Endometrial microvascular endothelial cells (primary cell): Measurements from ENCODE around the gene UBTD2. TPM values are rescaled to one million over a fixed set of nuclear protein-coding genes. Genes with fewer than 3 reads are reported as not detected.

Experiments used
- in situ Hi-C: cut with HindIII; loops from 2 replicates; pipeline ENCODE4 v1.10.0; 2017; ENCODE audit warnings: low sequenced_read_pairs, low pct_unique_long_range_greater_than_20kb; ENCODE audit errors: inconsistent ontology term
- total RNA-seq: library from RNA; depleted of rRNA; stranded (reverse); fragments of >200 nt; gene quantifications from one replicate; pipeline ENCODE4 v1.2.3, GENCODE V29; 2015; ENCODE audit errors: inconsistent ontology term

UBTD2 gene
- total RNA-seq, 1 donor from 2014 or later = 22.9 TPM

- in situ Hi-C loops = loop anchor here (25.0 kb wide), 1 partner anchor 208 kb away; no protein-coding TSS in a partner anchor
Observed at GRCh38 chr5:172294831-172295230, 11.3 kb upstream of the UBTD2 start.

GRCh38 chr5:172293745-172294342, 10.3 kb upstream of the UBTD2 start:
- in situ Hi-C loops = loop anchor here (25.0 kb wide), 1 partner anchor 207 kb away; no protein-coding TSS in a partner anchor

GRCh38 chr5:172293054-172293744, 9.6 kb upstream of the UBTD2 start:
- in situ Hi-C loops = loop anchor here (25.0 kb wide), 1 partner anchor 206 kb away; no protein-coding TSS in a partner anchor

- in situ Hi-C loops = loop anchor here (25.0 kb wide), 1 partner anchor 205 kb away; no protein-coding TSS in a partner anchor
Observed at GRCh38 chr5:172291837-172292236, 8.3 kb upstream of the UBTD2 start.

- in situ Hi-C loops = loop anchor here (25.0 kb wide), 1 partner anchor 201 kb away; no protein-coding TSS in a partner anchor
Observed at GRCh38 chr5:172288465-172288864, 4.9 kb upstream of the UBTD2 start.

- in situ Hi-C loops = loop anchor here (25.0 kb wide), 1 partner anchor 200 kb away; no protein-coding TSS in a partner anchor
Observed at GRCh38 chr5:172287140-172287539, 3.6 kb upstream of the UBTD2 start.

- in situ Hi-C loops = loop anchor here (25.0 kb wide), 1 partner anchor 198 kb away; no protein-coding TSS in a partner anchor
Observed at GRCh38 chr5:172285226-172286143, 1.9 kb upstream of the UBTD2 start.

GRCh38 chr5:172284611-172284980, 1.0 kb upstream of the UBTD2 start:
- in situ Hi-C loops = loop anchor here (25.0 kb wide), 1 partner anchor 197 kb away; no protein-coding TSS in a partner anchor

GRCh38 chr5:172283862-172284610, 472 bp upstream of the UBTD2 start:
- in situ Hi-C loops = loop anchor here (25.0 kb wide), 1 partner anchor 197 kb away; no protein-coding TSS in a partner anchor

GRCh38 chr5:172282272-172283019, 1.1 kb downstream of the UBTD2 start:
- in situ Hi-C loops = loop anchor here (25.0 kb wide), 1 partner anchor 195 kb away; no protein-coding TSS in a partner anchor

GRCh38 chr5:172281346-172281745, 2.2 kb downstream of the UBTD2 start:
- in situ Hi-C loops = loop anchor here (25.0 kb wide), 1 partner anchor 194 kb away; no protein-coding TSS in a partner anchor

GRCh38 chr5:172280929-172281328, 2.6 kb downstream of the UBTD2 start:
- in situ Hi-C loops = loop anchor here (25.0 kb wide), 1 partner anchor 194 kb away; no protein-coding TSS in a partner anchor

- in situ Hi-C loops = loop anchor here (25.0 kb wide), 1 partner anchor 193 kb away; no protein-coding TSS in a partner anchor
Observed at GRCh38 chr5:172280317-172280716, 3.2 kb downstream of the UBTD2 start.

GRCh38 chr5:172278356-172278755, 5.2 kb downstream of the UBTD2 start:
- in situ Hi-C loops = loop anchor here (25.0 kb wide), 1 partner anchor 191 kb away; no protein-coding TSS in a partner anchor

GRCh38 chr5:172276214-172276613, 7.3 kb downstream of the UBTD2 start:
- in situ Hi-C loops = loop anchor here (25.0 kb wide), 1 partner anchor 189 kb away; no protein-coding TSS in a partner anchor

- in situ Hi-C loops = loop anchor here (25.0 kb wide), 1 partner anchor 188 kb away; no protein-coding TSS in a partner anchor
Observed at GRCh38 chr5:172274951-172275753, 8.4 kb downstream of the UBTD2 start.
